Endodermal cell (in vitro differentiated cells): ENCODE measurements around the gene ZBTB16. TPM values are rescaled to one million over a fixed set of nuclear protein-coding genes. Genes with fewer than 3 reads are reported as not detected.

ENCODE experiments used
- DNase-seq: peaks from one replicate; pipeline ENCODE4 v3.0.0-alpha.2; 2017
- H3K27ac ChIP-seq: 2 replicates; pipeline ENCODE4 v1.5.1; 2013; ENCODE audit warnings: mild to moderate bottlenecking, low read depth, low read length, moderate library complexity
- H3K27me3 ChIP-seq: 2 replicates; pipeline ENCODE4 v1.6.1; 2013; ENCODE audit warnings: mild to moderate bottlenecking, low read length, moderate library complexity; ENCODE audit not compliant: insufficient read depth, control insufficient read depth, poor library complexity, severe bottlenecking
- H3K36me3 ChIP-seq: 2 replicates; pipeline ENCODE4 v1.7.0; 2013; ENCODE audit warnings: mild to moderate bottlenecking, low read length, moderate library complexity; ENCODE audit not compliant: control insufficient read depth, insufficient read depth
- H3K4me1 ChIP-seq: one replicate; pipeline ENCODE4 v1.7.0; 2013; ENCODE audit warnings: low read length; ENCODE audit not compliant: control insufficient read depth, insufficient read depth
- H3K4me3 ChIP-seq: 2 replicates; pipeline ENCODE4 v1.5.1; 2013; ENCODE audit warnings: mild to moderate bottlenecking, low read length, moderate library complexity
- H3K9ac ChIP-seq: 2 replicates; pipeline ENCODE4 v1.6.1; 2013; ENCODE audit warnings: mild to moderate bottlenecking, low read length, moderate library complexity; ENCODE audit not compliant: poor library complexity, severe bottlenecking; ENCODE audit errors: extremely low read depth
- H3K9me3 ChIP-seq: 2 replicates; pipeline ENCODE4 v1.6.1; 2013; ENCODE audit warnings: mild to moderate bottlenecking, low read length, moderate library complexity; ENCODE audit not compliant: control insufficient read depth
- H3K27ac Mint-ChIP-seq: 2 replicates; pipeline ENCODE4 v1.8.0; 2020; ENCODE audit warnings: mixed read lengths
- H3K27me3 Mint-ChIP-seq: 2 replicates; pipeline ENCODE4 v1.8.0; 2021; ENCODE audit warnings: mild to moderate bottlenecking, mixed read lengths; ENCODE audit not compliant: insufficient read depth
- H3K36me3 Mint-ChIP-seq: 2 replicates; pipeline ENCODE4 v1.8.0; 2020; ENCODE audit warnings: low read depth, mixed read lengths
- H3K4me1 Mint-ChIP-seq: 2 replicates; pipeline ENCODE4 v1.8.0; 2020; ENCODE audit warnings: mixed read lengths
- H3K4me3 Mint-ChIP-seq: 2 replicates; pipeline ENCODE4 v1.8.0; 2020; ENCODE audit warnings: mild to moderate bottlenecking, moderate library complexity, mixed read lengths
- H3K9me3 Mint-ChIP-seq: 2 replicates; pipeline ENCODE4 v1.8.0; 2020; ENCODE audit warnings: mild to moderate bottlenecking, mixed read lengths
- WGBS, 2 experiments: methylation state at CpG; one replicate each; pipeline versions ENCODE4 v1.1.5 to v1.1.7; 2013; ENCODE audit warnings: missing lambda C conversion rate in 2 of 2, mixed read lengths in 1 of 2; ENCODE audit not compliant: insufficient coverage in 1 of 2, insufficient read length in 1 of 2; 5-methylcytosine and 5-hydroxymethylcytosine counted together
- total RNA-seq, 2 donors: library from RNA; stranded (reverse); fragmentation: NEBNext Ultra II Directional in 1 of 2; extraction: Animal tissue kit (Norgen Biotek cat#: 25700) in 1 of 2; gene quantifications; 2 replicates in 1 of 2; 3 replicates in 1 of 2; pipeline ENCODE4 v1.2.1, GENCODE V29; 2021
- TF ChIP-seq, protein P1 (sequence below): fragments of 200-600 bp; sonication (generic); conservative IDR thresholded peaks from 2 replicates; pipeline ENCODE4 v1.5.0; 2021; ENCODE audit warnings: antibody characterized with exemption, mild to moderate bottlenecking

ZBTB16 gene
- total RNA-seq, 2 donors from 2014 or later: 4.1 to 5.8 TPM

- Mint-ChIP-seq H3K4me1 (peaks cover 4% of the 10 kb centered on the region), H3K9me3 (no peaks in the 10 kb centered on the region), H3K27me3 (peaks cover 49% of the 10 kb centered on the region), H3K27ac (no peak overlapping the region), H3K4me3 (no peak overlapping the region), H3K36me3 (no peaks in the 10 kb centered on the region)
- no peak overlapping the region for H3K9ac ChIP-seq
- H3K27me3 ChIP-seq: peaks cover 14% of the 10 kb centered on the region
- H3K4me3 ChIP-seq: no peak overlapping the region
- H3K27ac ChIP-seq: no peak overlapping the region
- H3K4me1 ChIP-seq: peaks cover 3% of the 10 kb centered on the region
- no peak for DNase-seq
- H3K9me3 ChIP-seq: no peaks in the 10 kb centered on the region
- TF ChIP-seq, protein P1, sequence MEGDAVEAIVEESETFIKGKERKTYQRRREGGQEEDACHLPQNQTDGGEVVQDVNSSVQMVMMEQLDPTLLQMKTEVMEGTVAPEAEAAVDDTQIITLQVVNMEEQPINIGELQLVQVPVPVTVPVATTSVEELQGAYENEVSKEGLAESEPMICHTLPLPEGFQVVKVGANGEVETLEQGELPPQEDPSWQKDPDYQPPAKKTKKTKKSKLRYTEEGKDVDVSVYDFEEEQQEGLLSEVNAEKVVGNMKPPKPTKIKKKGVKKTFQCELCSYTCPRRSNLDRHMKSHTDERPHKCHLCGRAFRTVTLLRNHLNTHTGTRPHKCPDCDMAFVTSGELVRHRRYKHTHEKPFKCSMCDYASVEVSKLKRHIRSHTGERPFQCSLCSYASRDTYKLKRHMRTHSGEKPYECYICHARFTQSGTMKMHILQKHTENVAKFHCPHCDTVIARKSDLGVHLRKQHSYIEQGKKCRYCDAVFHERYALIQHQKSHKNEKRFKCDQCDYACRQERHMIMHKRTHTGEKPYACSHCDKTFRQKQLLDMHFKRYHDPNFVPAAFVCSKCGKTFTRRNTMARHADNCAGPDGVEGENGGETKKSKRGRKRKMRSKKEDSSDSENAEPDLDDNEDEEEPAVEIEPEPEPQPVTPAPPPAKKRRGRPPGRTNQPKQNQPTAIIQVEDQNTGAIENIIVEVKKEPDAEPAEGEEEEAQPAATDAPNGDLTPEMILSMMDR: peak; percentile 13
- WGBS, 2 experiments: 86% methylated on average over 2 of the region's 2 CpGs; no CpG with 5 or more reads in 1 of the 2 experiments
- no peaks in the 10 kb centered on the region for H3K36me3 ChIP-seq
Measured at GRCh38 chr11:114033572-114033971, 25.9 kb upstream of the ZBTB16 start.

- Histone ChIP-seq H3K9ac (no peak overlapping the region), H3K27me3 (peaks cover 14% of the 10 kb centered on the region), H3K4me1 (peaks cover 3% of the 10 kb centered on the region), H3K4me3 (no peak overlapping the region), H3K9me3 (no peaks in the 10 kb centered on the region), H3K36me3 (no peaks in the 10 kb centered on the region), H3K27ac (no peak overlapping the region)
- Mint-ChIP-seq H3K9me3 (no peaks in the 10 kb centered on the region), H3K27me3 (peaks cover 40% of the 10 kb centered on the region), H3K27ac (no peak overlapping the region), H3K36me3 (no peaks in the 10 kb centered on the region), H3K4me3 (no peak overlapping the region), H3K4me1 (peaks cover 4% of the 10 kb centered on the region)
- WGBS, 2 experiments: 93 to 94% methylated on average over 7 to 11 of the region's 11 CpGs
- TF ChIP-seq, protein P1: no peak
- DNase-seq: no peak
Measured at GRCh38 chr11:114034956-114035355, 24.6 kb upstream of the ZBTB16 start.

- H3K4me1 Mint-ChIP-seq: peaks cover 4% of the 10 kb centered on the region
- no peak overlapping the region for H3K27ac ChIP-seq
- 11 to 18% methylated on average over 16 to 37 of the region's 37 CpGs for WGBS, 2 experiments
- peaks cover 3% of the 10 kb centered on the region for H3K4me1 ChIP-seq
- no peak overlapping the region for H3K27ac Mint-ChIP-seq
- no peaks in the 10 kb centered on the region for H3K36me3 ChIP-seq
- no peaks in the 10 kb centered on the region for H3K36me3 Mint-ChIP-seq
- no peak overlapping the region for H3K4me3 ChIP-seq
- peak; percentile 97 for DNase-seq
- no peaks in the 10 kb centered on the region for H3K9me3 Mint-ChIP-seq
- peaks cover 14% of the 10 kb centered on the region for H3K27me3 ChIP-seq
- H3K9ac ChIP-seq: no peak overlapping the region
- H3K9me3 ChIP-seq: no peaks in the 10 kb centered on the region
- H3K4me3 Mint-ChIP-seq: no peak overlapping the region
- H3K27me3 Mint-ChIP-seq: peaks cover 30% of the 10 kb centered on the region
- TF ChIP-seq, protein P1: peak; percentile 99
Measured at GRCh38 chr11:114036147-114036811, 23.2 kb upstream of the ZBTB16 start.
